ENCODE results near the gene MEIS1.

The MEIS1 gene

DNA sequence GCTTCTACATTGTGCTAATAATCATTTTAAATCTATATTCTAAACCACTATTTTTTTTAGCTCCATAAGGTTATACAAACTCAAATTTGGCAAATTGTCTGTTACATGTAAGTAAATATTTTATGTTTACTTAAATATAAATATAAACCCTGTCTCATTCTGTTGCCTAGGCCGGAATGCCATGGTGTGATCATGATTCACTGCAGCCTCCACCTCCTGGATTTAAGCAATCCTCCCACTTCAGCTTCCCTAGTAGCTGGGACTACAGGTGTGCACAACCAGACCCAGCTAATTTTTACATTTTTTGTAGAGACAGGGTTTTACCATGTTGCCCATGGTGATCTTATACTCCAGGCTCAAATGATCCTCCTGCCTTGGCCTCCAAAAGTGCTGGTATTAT is 124.7 kb downstream of the MEIS1 start:
- Histone ChIP-seq H3K27me3 (ENCODE audit: control insufficient read depth in 1 of 2, insufficient read depth in 1 of 2, low read length in 2 of 2) (no peaks in the 10 kb centered on the region), H3K4ac (ENCODE audit: low read depth in 1 of 2, low read length in 2 of 2) (no peak overlapping the region), H2BK5ac (ENCODE audit: low read depth, low read length, poor library complexity, severe bottlenecking) (no peak overlapping the region), H3K36me3 (ENCODE audit: control insufficient read depth in 1 of 2, insufficient read depth in 2 of 2, low read depth in 1 of 2, low read length in 2 of 2) (peaks cover 0 to 8% of the 10 kb centered on the region in 2 experiments), H4K91ac (ENCODE audit: low read length) (no peak overlapping the region), H3K18ac (ENCODE audit: low read depth in 1 of 2, low read length in 2 of 2) (no peak overlapping the region), H3K23ac (ENCODE audit: low read length in 2 of 2) (no peak overlapping the region), H2AFZ (ENCODE audit: low read depth, low read length) (no peak overlapping the region), H3K9ac (ENCODE audit: low read length) (no peak overlapping the region), H2BK120ac (ENCODE audit: low read depth, low read length) (no peak overlapping the region), H2AK5ac (ENCODE audit: low read length, severe bottlenecking) (no peak overlapping the region), H3K9me3 (ENCODE audit: control insufficient read depth, low read length) (no peaks in the 10 kb centered on the region), H3K79me1 (replicated peaks; ENCODE audit: low read length, poor library complexity, severe bottlenecking) (no peaks in the 10 kb centered on the region), H3K27ac (ENCODE audit: low read length, poor library complexity, severe bottlenecking) (no peak overlapping the region), H3K4me2 (ENCODE audit: low read length, poor library complexity, severe bottlenecking) (no peak overlapping the region), H2BK15ac (ENCODE audit: low read depth, poor library complexity, severe bottlenecking) (no peak overlapping the region), H4K8ac (ENCODE audit: low read length) (no peak overlapping the region), H2BK12ac (ENCODE audit: low read length in 2 of 2) (no peak overlapping the region), H3K14ac (ENCODE audit: low read length in 2 of 2) (no peak overlapping the region), H3K4me3 (ENCODE audit: insufficient read depth in 1 of 2, low read depth in 1 of 2, low read length in 2 of 2) (no peak overlapping the region), H3K4me1 (ENCODE audit: control insufficient read depth, insufficient read depth, low read depth, low read length) (peaks cover 1% of the 10 kb centered on the region)
- no peak for DNase-seq
- 88% methylated on average over 1 of the region's 1 CpG for WGBS

DNA sequence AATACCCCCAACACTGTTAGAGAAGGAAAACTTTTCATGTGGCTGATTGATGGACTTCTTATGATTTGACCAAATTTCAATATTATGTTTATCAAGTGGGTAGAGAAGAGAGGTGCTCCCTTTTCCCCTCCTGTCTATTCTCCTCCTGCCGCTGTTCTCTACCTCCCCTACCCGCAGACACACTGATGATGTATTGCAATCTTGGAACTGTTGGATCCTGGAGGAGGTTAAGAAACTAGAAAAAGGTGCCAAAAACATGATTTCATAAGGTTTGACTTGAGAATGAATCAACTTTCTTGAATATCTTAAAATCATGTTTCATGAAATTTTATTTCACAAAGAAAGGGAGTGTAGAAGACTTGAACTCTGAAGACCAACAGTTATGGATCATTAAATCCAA is 125.8 kb downstream of the MEIS1 start:
- Histone ChIP-seq H3K4me2 (ENCODE audit: low read length, poor library complexity, severe bottlenecking) (no peak overlapping the region), H2BK15ac (ENCODE audit: low read depth, poor library complexity, severe bottlenecking) (no peak overlapping the region), H3K4ac (ENCODE audit: low read depth in 1 of 2, low read length in 2 of 2) (no peak overlapping the region), H3K9me3 (ENCODE audit: control insufficient read depth, low read length) (no peaks in the 10 kb centered on the region), H3K27me3 (ENCODE audit: control insufficient read depth in 1 of 2, insufficient read depth in 1 of 2, low read length in 2 of 2) (no peaks in the 10 kb centered on the region), H2BK5ac (ENCODE audit: low read depth, low read length, poor library complexity, severe bottlenecking) (no peak overlapping the region), H4K8ac (ENCODE audit: low read length) (no peak overlapping the region), H3K4me3 (ENCODE audit: insufficient read depth in 1 of 2, low read depth in 1 of 2, low read length in 2 of 2) (no peak overlapping the region), H2BK12ac (ENCODE audit: low read length in 2 of 2) (no peak overlapping the region), H3K14ac (ENCODE audit: low read length in 2 of 2) (no peak overlapping the region), H3K79me1 (replicated peaks; ENCODE audit: low read length, poor library complexity, severe bottlenecking) (no peaks in the 10 kb centered on the region), H2BK120ac (ENCODE audit: low read depth, low read length) (no peak overlapping the region), H3K27ac (ENCODE audit: low read length, poor library complexity, severe bottlenecking) (no peak overlapping the region), H2AK5ac (ENCODE audit: low read length, severe bottlenecking) (no peak overlapping the region), H3K23ac (ENCODE audit: low read length in 2 of 2) (no peak overlapping the region), H4K91ac (ENCODE audit: low read length) (no peak overlapping the region), H2AFZ (ENCODE audit: low read depth, low read length) (no peak overlapping the region), H3K18ac (ENCODE audit: low read depth in 1 of 2, low read length in 2 of 2) (no peak overlapping the region), H3K9ac (ENCODE audit: low read length) (no peak overlapping the region), H3K4me1 (ENCODE audit: control insufficient read depth, insufficient read depth, low read depth, low read length) (peaks cover 1% of the 10 kb centered on the region), H3K36me3 (ENCODE audit: control insufficient read depth in 1 of 2, insufficient read depth in 2 of 2, low read depth in 1 of 2, low read length in 2 of 2) (peaks cover 0 to 8% of the 10 kb centered on the region in 2 experiments)
- no CpG with 5 or more reads among the region's 2 CpGs for WGBS
- DNase-seq: no peak

DNA sequence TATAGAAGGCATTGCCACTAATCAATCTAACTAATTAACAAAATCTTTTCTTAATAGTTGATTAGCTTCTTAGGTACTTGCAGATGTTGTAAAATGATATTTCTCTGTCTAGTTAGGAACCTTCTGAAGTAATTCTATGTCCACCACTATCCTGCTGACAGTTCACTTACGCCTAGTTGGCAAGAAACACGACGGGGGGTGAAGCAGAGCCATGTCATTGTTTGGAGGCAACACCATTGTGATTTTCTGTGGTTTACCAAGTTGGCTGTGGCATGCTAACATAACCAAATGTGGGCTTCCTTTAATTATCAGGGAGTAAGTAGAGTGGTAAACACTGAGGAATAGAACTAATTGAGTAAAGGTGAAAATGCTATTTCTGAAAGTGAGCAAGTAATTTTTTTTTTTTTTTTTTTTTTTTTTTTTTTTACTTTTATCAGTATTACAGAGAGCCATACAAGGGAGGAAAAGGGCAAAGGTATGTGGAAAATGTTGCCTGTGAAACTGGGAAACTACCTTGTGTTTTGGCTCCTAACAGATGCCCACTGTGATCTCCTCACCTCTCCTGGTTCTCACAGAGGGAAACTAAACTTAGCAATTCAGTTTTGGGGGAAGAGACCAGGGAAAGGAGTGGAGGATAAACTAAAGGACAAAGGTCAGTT is 126.8 kb downstream of the MEIS1 start:
- Histone ChIP-seq H3K4ac (ENCODE audit: low read depth in 1 of 2, low read length in 2 of 2) (no peak overlapping the region), H3K4me2 (ENCODE audit: low read length, poor library complexity, severe bottlenecking) (no peak overlapping the region), H2AFZ (ENCODE audit: low read depth, low read length) (no peak overlapping the region), H3K4me3 (ENCODE audit: insufficient read depth in 1 of 2, low read depth in 1 of 2, low read length in 2 of 2) (no peak overlapping the region), H3K36me3 (ENCODE audit: control insufficient read depth in 1 of 2, insufficient read depth in 2 of 2, low read depth in 1 of 2, low read length in 2 of 2) (peaks cover 0 to 8% of the 10 kb centered on the region in 2 experiments), H4K8ac (ENCODE audit: low read length) (no peak overlapping the region), H3K27ac (ENCODE audit: low read length, poor library complexity, severe bottlenecking) (no peak overlapping the region), H3K9me3 (ENCODE audit: control insufficient read depth, low read length) (no peaks in the 10 kb centered on the region), H3K18ac (ENCODE audit: low read depth in 1 of 2, low read length in 2 of 2) (no peak overlapping the region), H2BK120ac (ENCODE audit: low read depth, low read length) (no peak overlapping the region), H3K27me3 (ENCODE audit: control insufficient read depth in 1 of 2, insufficient read depth in 1 of 2, low read length in 2 of 2) (no peaks in the 10 kb centered on the region), H3K23ac (ENCODE audit: low read length in 2 of 2) (no peak overlapping the region), H3K14ac (ENCODE audit: low read length in 2 of 2) (no peak overlapping the region), H3K79me1 (replicated peaks; ENCODE audit: low read length, poor library complexity, severe bottlenecking) (no peaks in the 10 kb centered on the region), H4K91ac (ENCODE audit: low read length) (no peak overlapping the region), H2BK5ac (ENCODE audit: low read depth, low read length, poor library complexity, severe bottlenecking) (no peak overlapping the region), H3K4me1 (ENCODE audit: control insufficient read depth, insufficient read depth, low read depth, low read length) (peaks cover 1% of the 10 kb centered on the region), H2AK5ac (ENCODE audit: low read length, severe bottlenecking) (no peak overlapping the region), H3K9ac (ENCODE audit: low read length) (no peak overlapping the region), H2BK15ac (ENCODE audit: low read depth, poor library complexity, severe bottlenecking) (no peak overlapping the region), H2BK12ac (ENCODE audit: low read length in 2 of 2) (no peak overlapping the region)
- WGBS: 39% methylated on average over 3 of the region's 3 CpGs
- DNase-seq: no peak

DNA sequence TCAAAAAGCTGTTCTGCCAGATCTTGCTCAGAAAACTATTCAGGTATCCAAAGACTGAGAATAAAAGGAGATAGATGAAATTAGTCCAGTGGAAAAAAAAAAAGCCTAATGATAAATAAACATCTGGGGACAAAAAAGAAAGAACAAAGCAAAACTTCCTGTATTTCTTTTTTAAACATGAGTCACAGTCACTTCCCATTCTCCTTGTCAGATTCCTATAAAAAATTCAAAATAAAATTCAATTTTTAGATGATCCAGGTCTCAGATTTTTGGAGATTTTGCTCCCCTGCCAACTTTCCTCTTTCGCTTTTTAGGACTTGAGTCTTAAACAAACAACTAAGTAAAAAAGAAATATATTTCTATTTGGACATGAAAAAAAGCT is 127.4 kb downstream of the MEIS1 start:
- H4K8ac ChIP-seq (ENCODE audit: low read length): no peak overlapping the region
- H3K27ac ChIP-seq (ENCODE audit: low read length, poor library complexity, severe bottlenecking): no peak overlapping the region
- H3K79me1 ChIP-seq (replicated peaks; ENCODE audit: low read length, poor library complexity, severe bottlenecking): no peaks in the 10 kb centered on the region
- no peak overlapping the region for H2AK5ac ChIP-seq (ENCODE audit: low read length, severe bottlenecking)
- no peak overlapping the region for H4K91ac ChIP-seq (ENCODE audit: low read length)
- no peaks in the 10 kb centered on the region for H3K27me3 ChIP-seq (ENCODE audit: control insufficient read depth in 1 of 2, insufficient read depth in 1 of 2, low read length in 2 of 2)
- H3K18ac ChIP-seq (ENCODE audit: low read depth in 1 of 2, low read length in 2 of 2): no peak overlapping the region
- H2BK12ac ChIP-seq (ENCODE audit: low read length in 2 of 2): no peak overlapping the region
- no peak overlapping the region for H2BK5ac ChIP-seq (ENCODE audit: low read depth, low read length, poor library complexity, severe bottlenecking)
- H3K4me3 ChIP-seq (ENCODE audit: insufficient read depth in 1 of 2, low read depth in 1 of 2, low read length in 2 of 2): no peak overlapping the region
- peaks cover 0 to 8% of the 10 kb centered on the region in 2 experiments for H3K36me3 ChIP-seq (ENCODE audit: control insufficient read depth in 1 of 2, insufficient read depth in 2 of 2, low read depth in 1 of 2, low read length in 2 of 2)
- H2AFZ ChIP-seq (ENCODE audit: low read depth, low read length): no peak overlapping the region
- DNase-seq: no peak
- peaks cover 1% of the 10 kb centered on the region for H3K4me1 ChIP-seq (ENCODE audit: control insufficient read depth, insufficient read depth, low read depth, low read length)
- no peak overlapping the region for H2BK15ac ChIP-seq (ENCODE audit: low read depth, poor library complexity, severe bottlenecking)
- H2BK120ac ChIP-seq (ENCODE audit: low read depth, low read length): no peak overlapping the region
- H3K4me2 ChIP-seq (ENCODE audit: low read length, poor library complexity, severe bottlenecking): no peak overlapping the region
- H3K9me3 ChIP-seq (ENCODE audit: control insufficient read depth, low read length): no peaks in the 10 kb centered on the region
- no CpG with 5 or more reads among the region's 1 CpG for WGBS
- H3K14ac ChIP-seq (ENCODE audit: low read length in 2 of 2): no peak overlapping the region
- no peak overlapping the region for H3K9ac ChIP-seq (ENCODE audit: low read length)
- no peak overlapping the region for H3K4ac ChIP-seq (ENCODE audit: low read depth in 1 of 2, low read length in 2 of 2)
- no peak overlapping the region for H3K23ac ChIP-seq (ENCODE audit: low read length in 2 of 2)
